ENCODE measurements around the gene EEA1. TPM values are rescaled to one million over a fixed set of nuclear protein-coding genes. Genes with fewer than 3 reads are reported as not detected.
A peak's percentile ranks its signal among the peaks of the same experiment; 100 is the strongest.

Gene EEA1
- total RNA-seq, 1 experiment from 2014 or later: 35.7 TPM

DNA sequence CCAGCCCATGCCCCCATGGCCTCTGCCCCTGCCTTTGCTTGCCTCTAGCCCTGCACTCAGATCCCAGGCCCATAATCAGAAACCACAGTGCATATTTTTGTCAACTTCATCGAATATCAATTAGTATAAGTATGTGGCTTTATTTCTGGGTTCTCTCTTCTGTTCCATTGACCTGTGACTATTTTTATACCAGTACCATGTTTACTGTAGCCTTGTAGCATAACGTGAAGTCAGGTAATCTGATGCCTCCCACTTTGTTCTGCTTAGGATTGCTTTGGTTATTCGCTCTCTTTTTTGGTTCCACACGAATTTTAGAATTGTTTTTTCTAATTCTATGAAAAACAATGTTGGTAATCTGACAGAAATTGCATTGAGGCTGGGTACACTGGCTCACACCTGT lies 14.9 kb downstream of the EEA1 start:
- CTCF ChIA-PET: no interaction called here
- Histone ChIP-seq H3K4me1 (ENCODE audit: insufficient read depth, low read length, poor library complexity, severe bottlenecking) (no peaks in the 10 kb centered on the region), H3K9me3 (ENCODE audit: low read depth, low read length, poor library complexity, severe bottlenecking) (peaks cover 1% of the 10 kb centered on the region), H3K27ac (ENCODE audit: low read depth, low read length, poor library complexity, severe bottlenecking) (no peak overlapping the region), H3K27me3 (replicated peaks; ENCODE audit: insufficient read depth, low read depth, low read length, poor library complexity) (no peaks in the 10 kb centered on the region), H3K4me3 (ENCODE audit: low read depth, low read length, poor library complexity, severe bottlenecking) (no peak overlapping the region), H3K36me3 (ENCODE audit: insufficient read depth, low read length, poor library complexity, severe bottlenecking) (no peaks in the 10 kb centered on the region)
- TF ChIP-seq, protein P1, sequence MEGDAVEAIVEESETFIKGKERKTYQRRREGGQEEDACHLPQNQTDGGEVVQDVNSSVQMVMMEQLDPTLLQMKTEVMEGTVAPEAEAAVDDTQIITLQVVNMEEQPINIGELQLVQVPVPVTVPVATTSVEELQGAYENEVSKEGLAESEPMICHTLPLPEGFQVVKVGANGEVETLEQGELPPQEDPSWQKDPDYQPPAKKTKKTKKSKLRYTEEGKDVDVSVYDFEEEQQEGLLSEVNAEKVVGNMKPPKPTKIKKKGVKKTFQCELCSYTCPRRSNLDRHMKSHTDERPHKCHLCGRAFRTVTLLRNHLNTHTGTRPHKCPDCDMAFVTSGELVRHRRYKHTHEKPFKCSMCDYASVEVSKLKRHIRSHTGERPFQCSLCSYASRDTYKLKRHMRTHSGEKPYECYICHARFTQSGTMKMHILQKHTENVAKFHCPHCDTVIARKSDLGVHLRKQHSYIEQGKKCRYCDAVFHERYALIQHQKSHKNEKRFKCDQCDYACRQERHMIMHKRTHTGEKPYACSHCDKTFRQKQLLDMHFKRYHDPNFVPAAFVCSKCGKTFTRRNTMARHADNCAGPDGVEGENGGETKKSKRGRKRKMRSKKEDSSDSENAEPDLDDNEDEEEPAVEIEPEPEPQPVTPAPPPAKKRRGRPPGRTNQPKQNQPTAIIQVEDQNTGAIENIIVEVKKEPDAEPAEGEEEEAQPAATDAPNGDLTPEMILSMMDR (conservative IDR thresholded peaks at IDR 0.05; ENCODE audit: low read depth, low read length): no peak
- no peak for TF ChIP-seq EZH2 (IDR thresholded peaks at IDR 0.05; ENCODE audit: borderline replicate concordance, low read depth, low read length, poor library complexity, severe bottlenecking)
- POLR2A ChIA-PET (ENCODE audit: low non-redundant PET): no interaction called here
- intact Hi-C loops (cut with micrococcal nuclease; ENCODE audit: unreplicated experiment): no loop called here
- no TSS peak for BruUV-seq (replicated peaks)
- DNase-seq (ENCODE audit: low spot score): no peak

DNA sequence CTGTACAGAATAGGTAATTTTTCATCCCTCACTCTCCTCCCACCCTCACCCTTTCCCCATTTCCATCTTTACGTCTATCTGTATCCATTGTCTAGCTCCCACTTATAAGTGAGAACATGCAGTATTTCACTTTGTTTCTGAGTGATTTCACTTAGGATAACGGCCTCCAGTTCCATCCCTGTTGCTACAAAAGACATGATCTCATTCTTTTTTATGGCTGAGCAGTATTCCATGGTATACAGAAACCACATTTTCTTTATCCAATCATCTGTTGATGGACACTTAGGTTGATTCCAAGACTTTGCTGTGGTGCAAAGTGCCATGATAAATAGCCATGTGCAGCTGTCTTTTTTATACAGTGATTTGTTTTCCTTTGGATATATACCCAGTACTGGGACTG lies 16.4 kb downstream of the EEA1 start:
- DNase-seq (ENCODE audit: low spot score): no peak
- ChIA-PET CTCF (no interaction called here), POLR2A (ENCODE audit: low non-redundant PET) (no interaction called here)
- TF ChIP-seq, protein P1 (conservative IDR thresholded peaks at IDR 0.05; ENCODE audit: low read depth, low read length): no peak
- TF ChIP-seq EZH2 (IDR thresholded peaks at IDR 0.05; ENCODE audit: borderline replicate concordance, low read depth, low read length, poor library complexity, severe bottlenecking): no peak
- BruUV-seq (replicated peaks): no TSS peak
- H3K4me3 ChIP-seq (ENCODE audit: low read depth, low read length, poor library complexity, severe bottlenecking): no peak overlapping the region
- H3K36me3 ChIP-seq (ENCODE audit: insufficient read depth, low read length, poor library complexity, severe bottlenecking): no peaks in the 10 kb centered on the region
- intact Hi-C loops (cut with micrococcal nuclease; ENCODE audit: unreplicated experiment): no loop called here
- no peaks in the 10 kb centered on the region for H3K27me3 ChIP-seq (replicated peaks; ENCODE audit: insufficient read depth, low read depth, low read length, poor library complexity)
- H3K27ac ChIP-seq (ENCODE audit: low read depth, low read length, poor library complexity, severe bottlenecking): no peak overlapping the region
- no peaks in the 10 kb centered on the region for H3K4me1 ChIP-seq (ENCODE audit: insufficient read depth, low read length, poor library complexity, severe bottlenecking)
- H3K9me3 ChIP-seq (ENCODE audit: low read depth, low read length, poor library complexity, severe bottlenecking): peaks cover 10% of the 10 kb centered on the region

DNA sequence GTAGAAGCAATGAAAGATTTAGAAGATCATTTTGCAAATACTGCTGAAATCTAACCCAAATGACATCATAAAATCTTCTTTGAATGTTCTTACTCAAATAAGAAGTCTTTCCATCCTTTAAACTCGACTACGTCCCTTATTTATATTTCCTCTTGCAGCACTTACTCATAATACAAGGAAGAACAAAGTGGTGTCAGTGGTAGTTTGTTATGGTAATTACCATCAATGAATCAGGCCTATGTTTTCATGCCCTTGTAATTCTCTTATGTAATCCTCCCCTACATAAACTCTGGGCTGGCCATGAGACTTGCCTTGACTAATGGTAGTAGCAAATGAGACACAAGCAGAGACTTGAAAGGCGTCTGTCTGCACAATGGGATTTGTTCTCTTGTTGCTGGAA lies 17.0 kb downstream of the EEA1 start:
- TF ChIP-seq, protein P1 (conservative IDR thresholded peaks at IDR 0.05; ENCODE audit: low read depth, low read length): no peak
- POLR2A ChIA-PET (ENCODE audit: low non-redundant PET): no interaction called here
- Histone ChIP-seq H3K4me3 (ENCODE audit: low read depth, low read length, poor library complexity, severe bottlenecking) (no peak overlapping the region), H3K9me3 (ENCODE audit: low read depth, low read length, poor library complexity, severe bottlenecking) (peaks cover 10% of the 10 kb centered on the region), H3K36me3 (ENCODE audit: insufficient read depth, low read length, poor library complexity, severe bottlenecking) (no peaks in the 10 kb centered on the region), H3K27ac (ENCODE audit: low read depth, low read length, poor library complexity, severe bottlenecking) (peak overlapping the region; percentile 35), H3K4me1 (ENCODE audit: insufficient read depth, low read length, poor library complexity, severe bottlenecking) (no peaks in the 10 kb centered on the region), H3K27me3 (replicated peaks; ENCODE audit: insufficient read depth, low read depth, low read length, poor library complexity) (no peaks in the 10 kb centered on the region)
- BruUV-seq (replicated peaks): no TSS peak
- CTCF ChIA-PET: no interaction called here
- intact Hi-C loops (cut with micrococcal nuclease; ENCODE audit: unreplicated experiment): no loop called here
- DNase-seq (ENCODE audit: low spot score): peak; percentile 69

Data from A673 (cell line).